Cardiac fibroblast (primary cell): ENCODE measurements around the gene OPCML.

Source experiments
- DNase-seq, 2 donors: peaks; one replicate each; pipeline versions ENCODE4 v3.0.0 to v3.0.0-alpha.2; 2010; ENCODE audit warnings: low read depth in 2 of 2
- H3K4me3 ChIP-seq, 2 donors: replicated peaks in 1 of 2; 1 replicate in 1 of 2; 2 replicates in 1 of 2; pipeline ENCODE4 v1.5.1; 2011; ENCODE audit warnings: low read depth in 2 of 2, low read length in 2 of 2, mild to moderate bottlenecking in 2 of 2, moderate library complexity in 1 of 2
- TF ChIP-seq, protein P1 (sequence below): IDR thresholded peaks from one replicate; pipeline ENCODE4 v1.5.1; 2011; ENCODE audit warnings: low read depth, mild to moderate bottlenecking, low read length, inconsistent platforms

Gene OPCML

DNA sequence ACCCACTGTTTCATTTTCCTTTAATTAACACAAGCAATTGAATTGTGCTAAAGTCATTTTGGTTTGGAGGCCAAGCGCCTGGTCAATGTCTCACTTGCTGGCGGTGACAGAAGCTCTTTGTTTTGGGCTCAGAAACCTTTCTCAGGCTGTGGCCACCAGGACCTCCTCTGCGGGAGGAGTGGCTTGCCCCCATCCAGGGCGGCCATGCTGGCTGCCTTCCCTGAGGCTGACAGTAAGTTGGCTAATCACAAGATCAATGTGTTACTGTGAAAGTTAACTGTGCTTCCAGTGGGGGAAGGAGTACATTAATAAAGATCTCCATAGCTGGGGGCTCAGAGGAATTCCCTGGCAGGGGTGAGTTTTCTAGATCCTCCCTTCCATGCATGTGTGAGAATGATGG is 1087.4 kb downstream of the OPCML start:
- no peak for DNase-seq
- no peak overlapping the region for H3K4me3 ChIP-seq
- TF ChIP-seq, protein P1, sequence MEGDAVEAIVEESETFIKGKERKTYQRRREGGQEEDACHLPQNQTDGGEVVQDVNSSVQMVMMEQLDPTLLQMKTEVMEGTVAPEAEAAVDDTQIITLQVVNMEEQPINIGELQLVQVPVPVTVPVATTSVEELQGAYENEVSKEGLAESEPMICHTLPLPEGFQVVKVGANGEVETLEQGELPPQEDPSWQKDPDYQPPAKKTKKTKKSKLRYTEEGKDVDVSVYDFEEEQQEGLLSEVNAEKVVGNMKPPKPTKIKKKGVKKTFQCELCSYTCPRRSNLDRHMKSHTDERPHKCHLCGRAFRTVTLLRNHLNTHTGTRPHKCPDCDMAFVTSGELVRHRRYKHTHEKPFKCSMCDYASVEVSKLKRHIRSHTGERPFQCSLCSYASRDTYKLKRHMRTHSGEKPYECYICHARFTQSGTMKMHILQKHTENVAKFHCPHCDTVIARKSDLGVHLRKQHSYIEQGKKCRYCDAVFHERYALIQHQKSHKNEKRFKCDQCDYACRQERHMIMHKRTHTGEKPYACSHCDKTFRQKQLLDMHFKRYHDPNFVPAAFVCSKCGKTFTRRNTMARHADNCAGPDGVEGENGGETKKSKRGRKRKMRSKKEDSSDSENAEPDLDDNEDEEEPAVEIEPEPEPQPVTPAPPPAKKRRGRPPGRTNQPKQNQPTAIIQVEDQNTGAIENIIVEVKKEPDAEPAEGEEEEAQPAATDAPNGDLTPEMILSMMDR: no peak

- no peak for DNase-seq
- TF ChIP-seq, protein P1: no peak
- H3K4me3 ChIP-seq: no peak overlapping the region
Observed at GRCh38 chr11:132439711-132440255, 1092.5 kb downstream of the OPCML start.

- H3K4me3 ChIP-seq: no peak overlapping the region
- DNase-seq: no peak
- TF ChIP-seq, protein P1: no peak
Observed at GRCh38 chr11:132438418-132438817, 1093.9 kb downstream of the OPCML start.

DNA sequence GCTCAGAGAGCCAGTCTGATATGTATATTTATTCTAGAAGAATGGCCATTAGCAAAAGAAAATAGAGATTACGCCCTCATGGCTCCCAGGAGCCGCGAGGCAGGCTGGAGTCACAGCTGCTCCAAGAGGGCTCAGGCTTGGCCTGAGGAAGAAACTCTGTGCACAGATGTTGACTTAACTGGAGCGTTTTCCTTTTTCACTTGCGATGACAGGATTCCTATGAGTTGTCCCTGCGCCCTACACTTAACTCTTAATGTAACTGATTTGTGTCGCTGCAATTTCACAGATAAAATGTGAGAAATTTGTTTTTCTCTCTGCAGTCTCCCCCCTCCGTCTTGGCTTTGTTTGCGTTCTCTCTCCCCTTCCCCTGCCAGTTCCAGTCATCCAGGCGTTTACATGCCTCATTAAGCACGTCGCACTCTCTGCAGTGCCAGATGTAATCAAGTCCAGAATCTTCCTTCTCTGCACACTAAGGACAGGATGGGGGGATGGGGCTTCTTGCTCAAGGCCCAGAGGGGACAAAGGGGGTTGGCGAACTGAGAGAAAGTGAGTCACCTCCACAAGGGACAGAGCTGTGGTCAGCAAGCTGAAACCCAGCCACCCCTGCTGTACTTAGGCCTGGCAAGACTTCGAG is 1101.8 kb downstream of the OPCML start:
- DNase-seq: no peak
- no peak overlapping the region for H3K4me3 ChIP-seq
- TF ChIP-seq, protein P1: no peak

DNA sequence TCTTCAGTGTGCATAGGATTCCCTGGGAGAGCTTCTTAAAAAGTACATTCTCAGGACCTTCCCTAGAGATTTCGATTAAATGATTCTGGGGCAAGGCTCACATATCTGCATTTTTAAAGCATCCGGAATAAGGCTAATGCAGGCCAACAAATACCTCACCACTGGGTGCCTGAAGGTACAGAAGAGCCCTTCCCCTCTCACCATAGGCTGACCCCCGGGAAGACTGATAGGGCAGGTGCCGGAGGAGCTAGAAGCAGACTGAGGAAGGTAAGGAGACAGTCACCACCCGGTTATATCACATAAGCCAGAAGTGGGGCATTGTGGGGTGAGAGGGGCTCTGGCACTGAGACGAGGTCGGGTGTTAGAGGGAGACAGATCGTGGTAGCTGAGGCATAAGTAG is 1102.6 kb downstream of the OPCML start:
- TF ChIP-seq, protein P1: no peak
- no peak overlapping the region for H3K4me3 ChIP-seq
- DNase-seq: no peak

DNA sequence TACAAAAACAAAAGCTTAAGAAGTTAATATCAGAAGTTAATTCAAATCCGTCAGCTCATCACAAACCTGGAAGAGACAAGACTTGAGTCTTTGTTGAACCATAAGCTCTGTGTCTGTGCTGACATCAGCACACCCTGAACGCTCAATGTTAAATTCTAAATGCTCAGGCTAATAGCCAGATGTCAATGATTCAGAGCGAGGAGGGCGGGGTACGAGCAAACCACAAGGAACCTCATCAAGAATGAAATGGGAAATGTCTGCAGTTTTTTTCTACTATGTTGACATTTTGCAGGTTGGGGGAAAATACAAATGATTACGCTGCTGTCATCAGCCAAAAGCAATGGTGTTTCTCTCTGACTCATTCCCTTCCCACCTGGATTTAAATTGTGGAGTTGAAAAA is 1104.7 kb downstream of the OPCML start:
- no peak overlapping the region for H3K4me3 ChIP-seq
- TF ChIP-seq, protein P1: no peak
- peak; percentile 3 to 16 for DNase-seq

DNA sequence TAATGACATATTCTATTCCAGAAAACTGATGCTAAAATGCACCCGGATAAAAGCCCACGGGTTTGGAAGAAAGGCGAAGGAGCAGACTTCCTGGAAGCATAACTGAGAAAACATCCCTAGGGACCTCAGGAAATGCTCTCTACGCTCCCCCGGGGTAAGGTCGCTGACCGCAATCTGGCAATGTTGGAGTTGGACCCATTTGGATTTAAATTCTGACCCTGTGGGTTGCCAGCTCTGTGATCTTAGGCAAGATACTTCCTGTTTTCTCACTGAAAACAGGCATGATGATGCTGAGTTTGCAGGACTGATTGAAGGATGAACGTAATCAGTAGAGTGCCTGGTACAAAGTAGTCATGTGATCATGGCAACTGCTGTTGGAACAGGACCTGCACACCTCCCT is 1107.9 kb downstream of the OPCML start:
- no peak for DNase-seq
- TF ChIP-seq, protein P1: no peak
- H3K4me3 ChIP-seq: no peak overlapping the region
